B cell (primary cell): Measurements from ENCODE around the gene KRTAP10-2. TPM values are rescaled to one million over a fixed set of nuclear protein-coding genes. Genes with fewer than 3 reads are reported as not detected.

Experiments
- ATAC-seq: fragments of 200-7000 bp; cut with Tn5 transposase; one replicate; pipeline ENCODE4 v1.10.0; 2021; ENCODE audit warnings: low read depth, mild to moderate bottlenecking, moderate number of reproducible peaks, moderate library complexity
- CTCF ChIA-PET: fragments of 350-600 bp; sonication (Branson Sonifier 250); formaldehyde crosslinking; loops from one replicate; lab custom pipeline; 2021; ENCODE audit warnings: antibody characterized with exemption, inconsistent platforms; lab: Charles Lee
- POLR2A ChIA-PET: fragments of 350-600 bp; sonication (Branson Sonifier 250); formaldehyde crosslinking; loops from one replicate; lab custom pipeline; 2021; ENCODE audit warnings: antibody characterized with exemption; lab: Charles Lee
- DNase-seq: peaks from one replicate; pipeline ENCODE4 v3.0.0; 2013
- H2AFZ ChIP-seq: 2 replicates; pipeline ENCODE4 v1.6.1; 2012; ENCODE audit warnings: mild to moderate bottlenecking, low read depth, low read length; ENCODE audit not compliant: insufficient read depth, poor library complexity, severe bottlenecking
- H3K27ac ChIP-seq, 2 donors: 1 replicate in 1 of 2; 2 replicates in 1 of 2; pipeline ENCODE4 v1.5.1; 2012 to 2013; ENCODE audit warnings: low read length in 2 of 2, mild to moderate bottlenecking in 2 of 2, moderate library complexity in 1 of 2
- H3K27me3 ChIP-seq, 4 experiments: fragments of 200-600 bp in 1 of 4; sonication (generic) in 1 of 4; replicated peaks in 1 of 4; 1 replicate in 2 of 4; 2 replicates in 2 of 4; pipeline versions ENCODE4 v1.6.1 to v1.7.0; 2013 to 2016; ENCODE audit warnings: low read length in 3 of 4, mild to moderate bottlenecking in 2 of 4, mixed read lengths in 1 of 4, moderate library complexity in 1 of 4; ENCODE audit not compliant: insufficient read depth in 4 of 4, control insufficient read depth in 3 of 4; ENCODE audit errors: control extremely low read depth in 1 of 4
- H3K36me3 ChIP-seq, 2 experiments: replicated peaks in 1 of 2; 1 replicate in 1 of 2; 2 replicates in 1 of 2; pipeline versions ENCODE4 v1.6.1 to v1.7.1; 2013; ENCODE audit warnings: low read length in 1 of 2; ENCODE audit not compliant: insufficient read depth in 2 of 2, control insufficient read depth in 1 of 2; ENCODE audit errors: control extremely low read depth in 1 of 2, extremely low read depth in 1 of 2
- H3K4me1 ChIP-seq, 2 donors: fragments of 200-600 bp in 1 of 2; sonication (generic) in 1 of 2; 1 replicate in 1 of 2; 2 replicates in 1 of 2; pipeline versions ENCODE4 v1.5.1 to v1.6.1; 2013 to 2017; ENCODE audit warnings: low read length in 2 of 2; ENCODE audit not compliant: control insufficient read depth in 2 of 2, insufficient read depth in 2 of 2
- H3K4me2 ChIP-seq: replicated peaks from 2 replicates; pipeline ENCODE3; 2012; ENCODE audit warnings: mild to moderate bottlenecking, low read depth, low read length; ENCODE audit not compliant: poor library complexity, severe bottlenecking
- H3K4me3 ChIP-seq, 5 experiments: fragments of 200-600 bp in 1 of 5; sonication (generic) in 1 of 5; 1 replicate in 3 of 5; 2 replicates in 2 of 5; pipeline versions ENCODE4 v1.5.1 to v1.7.0; 2011 to 2016; ENCODE audit warnings: low read length in 4 of 5, mild to moderate bottlenecking in 4 of 5, low read depth in 2 of 5, control low read depth in 1 of 5, moderate library complexity in 1 of 5; ENCODE audit not compliant: insufficient read depth in 1 of 5; ENCODE audit errors: control extremely low read depth in 1 of 5, extremely low read depth in 1 of 5
- H3K79me2 ChIP-seq: fragments of 200-600 bp; sonication (generic); one replicate; pipeline ENCODE4 v1.6.0; 2016; ENCODE audit warnings: low read length; ENCODE audit not compliant: control insufficient read depth, insufficient read depth
- H3K9ac ChIP-seq: fragments of 200-600 bp; sonication (generic); 2 replicates; pipeline ENCODE4 v1.6.1; 2017; ENCODE audit warnings: mild to moderate bottlenecking, low read length, moderate library complexity
- H3K9me3 ChIP-seq, 3 donors: one replicate each; pipeline versions ENCODE4 v1.6.1 to v1.7.1; 2013; ENCODE audit warnings: low read length in 2 of 3; ENCODE audit not compliant: control insufficient read depth in 2 of 3, insufficient read depth in 1 of 3; ENCODE audit errors: control extremely low read depth in 1 of 3
- H4K20me1 ChIP-seq: 2 replicates; pipeline ENCODE4 v1.6.0; 2012; ENCODE audit warnings: mild to moderate bottlenecking, low read length; ENCODE audit not compliant: insufficient read depth, control insufficient read depth, poor library complexity, severe bottlenecking
- H3K27ac Mint-ChIP-seq: one replicate; pipeline ENCODE4 v1.8.0; 2021; ENCODE audit warnings: mixed read lengths
- H3K27me3 Mint-ChIP-seq: one replicate; pipeline ENCODE4 v1.8.0; 2021; ENCODE audit warnings: mixed read lengths
- H3K4me1 Mint-ChIP-seq: one replicate; pipeline ENCODE4 v1.8.0; 2021; ENCODE audit warnings: mixed read lengths
- H3K4me3 Mint-ChIP-seq: one replicate; pipeline ENCODE4 v1.8.0; 2021; ENCODE audit warnings: mixed read lengths
- H3K9me3 Mint-ChIP-seq: one replicate; pipeline ENCODE4 v1.8.0; 2022; ENCODE audit warnings: mixed read lengths; ENCODE audit not compliant: insufficient read depth
- CTCF ChIP-seq: fragments of 200-600 bp; IDR thresholded peaks from one replicate; pipeline ENCODE4 v1.8.0; 2022; ENCODE audit warnings: antibody characterized with exemption, mild to moderate bottlenecking
- EZH2 ChIP-seq: IDR thresholded peaks from 2 replicates; pipeline ENCODE4 v1.6.1; 2012; ENCODE audit warnings: borderline replicate concordance, low read depth, mild to moderate bottlenecking, moderate library complexity, low read length; ENCODE audit not compliant: insufficient read depth, poor library complexity, severe bottlenecking
- WGBS: methylation state at CpG from one replicate; pipeline ENCODE4 v1.1.5; 2013; ENCODE audit warnings: missing lambda C conversion rate; ENCODE audit not compliant: insufficient coverage; 5-methylcytosine and 5-hydroxymethylcytosine counted together
- intact Hi-C: fragments of 100-400 bp; cut with micrococcal nuclease; formaldehyde crosslinking; loops from one replicate; pipeline ENCODE4 v1.10.0; 2022
- polyA plus RNA-seq: library from polyadenylated mRNA; depleted of rRNA; stranded (reverse); fragments of >200 nt; gene quantifications from 2 replicates; pipeline ENCODE4 v1.2.3, GENCODE V29; 2012
- total RNA-seq, 2 donors: library from RNA; stranded (reverse); fragments of 120-200 nt in 1 of 2; gene quantifications; 1 replicate in 1 of 2; 2 replicates in 1 of 2; pipeline versions ENCODE4 v1.2.3 to v1.2.4, GENCODE V29; 2013 to 2022

The KRTAP10-2 gene
- total and polyA plus RNA-seq, 2 donors (not counting 1 experiment from before 2014, with no cell fraction given) = not detected

- Mint-ChIP-seq H3K9me3 (no peaks in the 10 kb centered on the region), H3K27me3 (peaks cover 8% of the 10 kb centered on the region), H3K27ac (no peak overlapping the region), H3K4me3 (no peak overlapping the region), H3K4me1 (no peaks in the 10 kb centered on the region)
- no peak for DNase-seq
- Histone ChIP-seq H3K4me3 (no peak overlapping the region), H3K79me2 (no peaks in the 10 kb centered on the region), H3K27ac (no peak overlapping the region), H3K4me2 (no peak overlapping the region), H3K9ac (no peak overlapping the region), H3K36me3 (no peaks in the 10 kb centered on the region), H2AFZ (no peak overlapping the region), H4K20me1 (no peaks in the 10 kb centered on the region), H3K4me1 (no peaks in the 10 kb centered on the region), H3K27me3 (no peaks in the 10 kb centered on the region), H3K9me3 (peaks cover 0 to 3% (median 0%) of the 10 kb centered on the region in 3 donors)
- ATAC-seq = no peak
- CTCF ChIA-PET = no interaction called here
- intact Hi-C loops = no loop called here
- 85% methylated on average over 29 of the region's 30 CpGs for WGBS
- POLR2A ChIA-PET = no interaction called here
- TF ChIP-seq CTCF = no peak
- TF ChIP-seq EZH2 = no peak
Observed at GRCh38 chr21:44531606-44532564, 19.4 kb downstream of the KRTAP10-2 start.

- H3K4me1 Mint-ChIP-seq = no peaks in the 10 kb centered on the region
- Histone ChIP-seq H3K9me3 (peaks cover 0 to 3% (median 0%) of the 10 kb centered on the region in 3 donors), H2AFZ (no peak overlapping the region), H3K4me1 (no peaks in the 10 kb centered on the region), H3K79me2 (no peaks in the 10 kb centered on the region), H3K4me2 (no peak overlapping the region), H3K36me3 (no peaks in the 10 kb centered on the region), H4K20me1 (no peaks in the 10 kb centered on the region), H3K4me3 (no peak overlapping the region), H3K27ac (no peak overlapping the region), H3K27me3 (no peaks in the 10 kb centered on the region), H3K9ac (no peak overlapping the region)
- ATAC-seq = no peak
- ChIA-PET CTCF (no interaction called here), POLR2A (no interaction called here)
- 90% methylated on average over 23 of the region's 23 CpGs for WGBS
- no peak overlapping the region for H3K27ac Mint-ChIP-seq
- TF ChIP-seq EZH2 = no peak
- no peak for TF ChIP-seq CTCF
- DNase-seq = no peak
- no peak overlapping the region for H3K4me3 Mint-ChIP-seq
- H3K9me3 Mint-ChIP-seq = no peaks in the 10 kb centered on the region
- H3K27me3 Mint-ChIP-seq = peaks cover 8% of the 10 kb centered on the region
- intact Hi-C loops = no loop called here
Observed at GRCh38 chr21:44530903-44531605, 20.3 kb downstream of the KRTAP10-2 start.
